Mesendoderm (in vitro differentiated cells): Measurements from ENCODE around the gene CUX1.
A peak's percentile ranks its signal among the peaks of the same experiment; 100 is the strongest.

ENCODE experiments used
- DNase-seq: peaks from one replicate; pipeline ENCODE4 v3.0.0; 2013
- H2AK5ac ChIP-seq: 2 replicates; pipeline ENCODE4 v1.6.1; 2013; ENCODE audit warnings: low read length, inconsistent platforms
- H2BK120ac ChIP-seq: 2 replicates; pipeline ENCODE4 v1.6.1; 2013; ENCODE audit warnings: low read depth, mild to moderate bottlenecking, low read length, moderate library complexity, mixed read lengths
- H2BK15ac ChIP-seq: replicated peaks from 2 replicates; pipeline ENCODE4 v1.6.1; 2013; ENCODE audit warnings: low read depth, mild to moderate bottlenecking, moderate library complexity
- H2BK5ac ChIP-seq: 2 replicates; pipeline ENCODE4 v1.6.1; 2013; ENCODE audit warnings: low read length, inconsistent platforms
- H3K18ac ChIP-seq: 2 replicates; pipeline ENCODE4 v1.6.1; 2013; ENCODE audit warnings: mild to moderate bottlenecking, low read length, mixed read lengths
- H3K23ac ChIP-seq: one replicate; pipeline ENCODE4 v1.6.1; 2013; ENCODE audit warnings: low read length
- H3K27ac ChIP-seq: 2 replicates; pipeline ENCODE4 v1.5.1; 2013; ENCODE audit warnings: low read depth, mild to moderate bottlenecking, inconsistent platforms, low read length, moderate library complexity
- H3K27me3 ChIP-seq: 2 replicates; pipeline ENCODE4 v1.6.1; 2013; ENCODE audit warnings: low read length, control low read depth, mild to moderate bottlenecking, inconsistent platforms; ENCODE audit not compliant: insufficient read depth, poor library complexity
- H3K36me3 ChIP-seq: 2 replicates; pipeline ENCODE4 v1.6.1; 2013; ENCODE audit warnings: low read length, inconsistent platforms; ENCODE audit not compliant: control insufficient read depth, insufficient read depth
- H3K4ac ChIP-seq: one replicate; pipeline ENCODE4 v1.6.1; 2013; ENCODE audit warnings: low read depth, mild to moderate bottlenecking, low read length, moderate library complexity
- H3K4me1 ChIP-seq: 2 replicates; pipeline ENCODE4 v1.6.1; 2013; ENCODE audit warnings: low read depth, low read length, inconsistent platforms; ENCODE audit not compliant: control insufficient read depth
- H3K4me2 ChIP-seq: 2 replicates; pipeline ENCODE4 v1.6.1; 2013; ENCODE audit warnings: low read length
- H3K4me3 ChIP-seq: 2 replicates; pipeline ENCODE4 v1.5.1; 2013; ENCODE audit warnings: mild to moderate bottlenecking, low read length
- H3K56ac ChIP-seq: one replicate; pipeline ENCODE4 v1.6.1; 2013; ENCODE audit warnings: low read length
- H3K79me1 ChIP-seq: 2 replicates; pipeline ENCODE4 v1.6.1; 2013; ENCODE audit warnings: low read length, inconsistent platforms
- H3K79me2 ChIP-seq: 2 replicates; pipeline ENCODE4 v1.6.1; 2013; ENCODE audit warnings: mild to moderate bottlenecking, low read length; ENCODE audit not compliant: control insufficient read depth, insufficient read depth
- H3K9ac ChIP-seq: 2 replicates; pipeline ENCODE4 v1.6.1; 2013; ENCODE audit warnings: low read length, inconsistent platforms
- H4K5ac ChIP-seq: one replicate; pipeline ENCODE4 v1.6.1; 2013; ENCODE audit warnings: low read length
- H4K8ac ChIP-seq: one replicate; pipeline ENCODE4 v1.6.1; 2013; ENCODE audit warnings: low read depth, mild to moderate bottlenecking, control low read depth, low read length, moderate library complexity
- WGBS: extraction: QIAGEN DNeasy Blood & Tissue Kit; methylation state at CpG from one replicate; pipeline ENCODE4 v1.1.7; 2013; ENCODE audit warnings: low lambda C conversion rate, missing lambda C conversion rate; ENCODE audit not compliant: insufficient coverage; ENCODE audit errors: extremely low coverage; 5-methylcytosine and 5-hydroxymethylcytosine counted together

The CUX1 gene

DNA sequence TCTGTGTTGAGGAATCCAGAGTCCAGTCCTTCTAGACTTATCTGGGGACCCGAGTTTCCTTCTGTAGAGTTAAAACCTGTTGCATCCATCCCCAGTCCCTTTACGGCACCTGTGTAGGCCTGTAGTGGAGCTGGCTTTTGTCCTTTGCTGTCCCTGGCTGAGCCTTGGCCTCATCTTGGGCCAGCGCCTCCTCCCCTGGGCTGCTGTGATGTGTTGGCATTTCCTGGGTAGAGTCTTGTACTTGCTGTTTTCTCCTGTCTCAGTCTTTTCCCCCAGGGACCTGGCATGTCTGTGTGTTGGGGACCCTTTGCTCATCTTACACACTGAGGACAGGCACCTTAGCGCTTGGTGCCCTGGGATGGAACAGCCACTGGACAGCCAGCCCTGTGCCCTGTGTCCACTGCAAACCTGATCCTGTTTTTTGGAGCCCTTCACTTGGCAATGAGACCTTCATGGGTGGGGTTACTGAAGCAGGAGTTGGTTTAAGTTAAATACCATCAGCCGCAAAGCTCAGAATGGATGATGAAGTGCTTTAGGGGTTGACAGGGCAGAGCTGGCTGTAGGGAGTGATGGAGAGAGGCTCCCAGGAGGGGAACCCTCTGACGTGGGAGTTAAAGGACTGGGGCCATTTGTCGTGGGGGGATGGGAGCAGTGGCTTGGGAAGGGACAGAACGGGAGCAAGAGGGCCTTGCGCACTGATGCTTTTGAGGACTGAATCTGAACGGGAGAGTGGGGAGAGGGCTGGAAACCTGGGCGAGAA is 50.9 kb downstream of the CUX1 start:
- Histone ChIP-seq H3K18ac (no peak overlapping the region), H3K9ac (no peak overlapping the region), H3K4me1 (peaks cover 15% of the 10 kb centered on the region), H3K79me1 (peaks cover 17% of the 10 kb centered on the region), H4K5ac (no peak overlapping the region), H3K4me2 (no peak overlapping the region), H4K8ac (no peak overlapping the region), H3K27ac (no peak overlapping the region), H3K4me3 (no peak overlapping the region), H3K56ac (peak overlapping the region; percentile 15), H3K36me3 (no peaks in the 10 kb centered on the region), H3K27me3 (no peaks in the 10 kb centered on the region), H2BK15ac (no peak overlapping the region), H2BK5ac (no peak overlapping the region), H2BK120ac (no peak overlapping the region), H3K79me2 (peaks cover 87% of the 10 kb centered on the region), H3K4ac (no peak overlapping the region), H3K23ac (no peak overlapping the region), H2AK5ac (no peak overlapping the region)
- WGBS, result no CpG with 5 or more reads among the region's 11 CpGs
- DNase-seq, result no peak

DNA sequence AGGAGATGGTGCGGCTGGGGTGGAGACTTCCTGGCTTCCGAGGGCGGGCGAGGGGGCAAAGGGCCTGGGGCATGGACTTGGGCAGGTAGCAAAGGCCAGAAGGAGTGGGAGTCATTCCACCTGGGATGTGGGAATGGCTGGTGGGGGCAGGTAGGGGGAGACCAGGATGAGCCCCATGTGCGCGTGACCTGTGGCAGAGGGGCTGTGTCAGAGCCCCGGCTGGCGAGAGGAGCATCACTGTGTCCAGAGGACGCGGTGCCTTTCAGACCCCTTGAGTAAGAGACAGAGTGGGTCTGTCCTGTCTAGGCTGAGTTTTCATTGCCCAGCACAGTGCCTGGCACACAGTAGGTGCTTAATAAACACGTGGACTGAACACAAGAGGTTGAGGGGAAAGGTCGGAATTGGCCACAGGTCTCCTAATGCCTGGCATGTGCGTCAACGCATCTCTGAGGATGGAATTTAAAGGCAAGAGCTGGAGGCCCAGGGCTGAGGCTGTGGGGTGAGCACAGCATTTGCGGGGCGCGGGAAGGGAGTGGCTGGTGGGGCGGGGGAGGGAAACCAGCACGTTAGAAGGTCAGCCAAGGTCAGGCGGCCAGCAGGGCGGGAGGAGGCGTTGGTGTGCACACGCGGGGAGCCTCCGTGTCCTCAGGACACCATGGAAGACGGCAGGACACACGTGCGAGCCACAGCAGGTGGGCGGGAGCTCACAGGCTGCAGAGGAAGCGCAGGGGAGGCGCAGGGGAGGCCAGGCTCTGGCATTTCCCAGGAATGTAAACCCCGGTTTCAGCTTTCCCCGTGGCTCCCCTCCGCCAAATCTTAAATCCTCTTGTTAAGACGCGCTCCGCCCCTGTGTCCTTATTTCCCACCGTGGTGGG is 51.8 kb downstream of the CUX1 start:
- no peak overlapping the region for H3K23ac ChIP-seq
- peaks cover 21% of the 10 kb centered on the region for H3K4me1 ChIP-seq
- H2AK5ac ChIP-seq, result no peak overlapping the region
- H3K36me3 ChIP-seq, result no peaks in the 10 kb centered on the region
- no peak overlapping the region for H4K8ac ChIP-seq
- no peak overlapping the region for H3K4me3 ChIP-seq
- no peak overlapping the region for H4K5ac ChIP-seq
- H2BK120ac ChIP-seq, result no peak overlapping the region
- no peaks in the 10 kb centered on the region for H3K27me3 ChIP-seq
- no peak overlapping the region for H3K9ac ChIP-seq
- no peak overlapping the region for H3K4me2 ChIP-seq
- H3K79me2 ChIP-seq, result peaks cover 87% of the 10 kb centered on the region
- no peak overlapping the region for H3K4ac ChIP-seq
- H3K79me1 ChIP-seq, result peaks cover 15% of the 10 kb centered on the region
- H3K27ac ChIP-seq, result peak overlapping the region; percentile 32
- H2BK5ac ChIP-seq, result peak overlapping the region; percentile 50
- H2BK15ac ChIP-seq, result no peak overlapping the region
- DNase-seq, result peak; percentile 80
- H3K18ac ChIP-seq, result no peak overlapping the region
- WGBS, result no CpG with 5 or more reads among the region's 38 CpGs
- H3K56ac ChIP-seq, result peak overlapping the region; percentile 83

DNA sequence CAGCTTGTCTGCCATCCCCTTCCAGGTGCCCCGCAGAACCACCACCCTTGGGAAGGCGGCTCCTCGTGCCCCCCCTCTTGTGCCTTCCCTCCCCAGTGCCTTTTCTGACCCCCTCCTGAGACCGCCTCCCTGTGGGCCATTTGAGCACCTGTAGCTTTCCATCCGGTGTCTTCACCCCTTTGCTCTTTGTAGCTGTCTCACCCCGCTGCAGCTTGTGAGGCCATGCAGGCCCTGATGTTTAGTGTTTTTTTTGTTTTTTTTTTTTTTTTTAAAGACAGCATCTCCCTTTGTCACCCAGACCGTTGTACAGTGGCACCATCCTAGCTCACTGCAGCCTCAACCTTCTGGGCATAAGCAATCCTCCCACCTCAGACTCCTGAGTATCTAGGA is 52.5 kb downstream of the CUX1 start:
- Histone ChIP-seq H3K27ac (peak overlapping the region; percentile 32), H3K27me3 (no peaks in the 10 kb centered on the region), H3K4me3 (no peak overlapping the region), H3K4me1 (peaks cover 22% of the 10 kb centered on the region), H2BK5ac (peak overlapping the region; percentile 50), H3K56ac (peak overlapping the region; percentile 83), H3K18ac (no peak overlapping the region), H3K4ac (no peak overlapping the region), H3K23ac (no peak overlapping the region), H3K4me2 (no peak overlapping the region), H3K36me3 (no peaks in the 10 kb centered on the region), H2BK120ac (no peak overlapping the region), H3K79me1 (peaks cover 18% of the 10 kb centered on the region), H2BK15ac (no peak overlapping the region), H3K9ac (peak overlapping the region; percentile 5), H4K5ac (no peak overlapping the region), H2AK5ac (no peak overlapping the region), H4K8ac (no peak overlapping the region), H3K79me2 (peaks cover 91% of the 10 kb centered on the region)
- DNase-seq, result no peak
- WGBS, result no CpG with 5 or more reads among the region's 7 CpGs

DNA sequence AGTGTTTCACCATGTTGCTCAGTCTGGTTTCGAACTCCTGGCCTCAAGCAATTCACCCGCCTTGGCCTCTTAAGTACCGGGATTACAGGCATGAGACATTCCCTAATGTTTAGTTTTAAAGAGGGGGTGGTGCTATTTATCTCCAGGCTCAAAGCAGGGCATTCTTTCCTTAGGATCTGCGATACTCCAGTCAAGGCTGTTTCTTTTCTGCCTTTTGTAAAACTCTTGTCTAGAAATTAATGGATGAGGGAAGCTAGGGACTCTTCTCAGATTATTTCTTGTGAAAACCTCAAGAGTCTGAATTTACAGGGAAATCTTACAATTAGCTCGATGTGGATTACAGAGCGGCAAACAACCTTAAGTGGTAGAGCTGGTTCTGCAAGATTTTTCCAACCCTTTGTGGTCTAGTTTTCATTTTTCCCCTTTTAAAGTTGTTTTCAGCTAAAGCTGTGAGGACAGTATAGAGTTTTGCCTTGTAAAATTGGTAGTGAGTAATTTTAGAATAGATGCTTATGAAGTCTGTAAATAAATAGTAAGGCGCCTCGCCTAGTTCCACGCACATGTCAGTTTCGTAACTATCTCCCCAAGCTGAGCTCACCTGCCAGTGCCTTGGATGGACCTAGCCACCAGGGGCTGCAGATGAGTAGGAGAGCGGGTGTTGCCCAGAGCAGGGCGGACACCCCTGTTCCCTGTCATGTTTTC is 53.1 kb downstream of the CUX1 start:
- H4K8ac ChIP-seq, result no peak overlapping the region
- H2AK5ac ChIP-seq, result no peak overlapping the region
- H3K23ac ChIP-seq, result no peak overlapping the region
- peaks cover 91% of the 10 kb centered on the region for H3K79me2 ChIP-seq
- no peak overlapping the region for H3K18ac ChIP-seq
- H3K4me3 ChIP-seq, result no peak overlapping the region
- H2BK120ac ChIP-seq, result no peak overlapping the region
- WGBS, result no CpG with 5 or more reads among the region's 12 CpGs
- H3K4ac ChIP-seq, result no peak overlapping the region
- no peaks in the 10 kb centered on the region for H3K27me3 ChIP-seq
- H3K4me2 ChIP-seq, result peak overlapping the region; percentile 13
- peaks cover 23% of the 10 kb centered on the region for H3K4me1 ChIP-seq
- peak overlapping the region; percentile 52 for H3K56ac ChIP-seq
- peak overlapping the region; percentile 5 for H3K9ac ChIP-seq
- H3K27ac ChIP-seq, result peak overlapping the region; percentile 41
- no peaks in the 10 kb centered on the region for H3K36me3 ChIP-seq
- peak; percentile 86 for DNase-seq
- H2BK5ac ChIP-seq, result no peak overlapping the region
- no peak overlapping the region for H2BK15ac ChIP-seq
- no peak overlapping the region for H4K5ac ChIP-seq
- H3K79me1 ChIP-seq, result peaks cover 14% of the 10 kb centered on the region

DNA sequence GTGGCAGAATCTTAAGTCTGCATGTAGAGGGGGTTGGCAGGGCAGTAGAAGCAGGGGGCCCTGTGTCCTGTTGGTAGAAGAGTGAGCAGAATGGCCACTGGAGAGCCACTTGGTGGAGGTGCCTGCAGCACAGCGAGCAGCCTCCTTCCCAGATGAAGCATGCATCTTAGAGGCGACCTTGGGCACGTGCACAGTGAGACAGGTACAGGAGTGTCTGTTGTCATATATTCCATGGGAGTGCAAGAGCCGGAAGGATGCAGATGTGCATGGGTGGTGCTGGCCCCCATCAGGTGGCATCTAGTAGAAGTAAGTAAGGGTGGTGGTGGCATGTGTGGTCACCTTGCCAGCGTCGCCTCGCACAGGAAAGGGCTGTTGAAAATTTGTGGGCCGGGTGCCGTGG is 53.9 kb downstream of the CUX1 start:
- Histone ChIP-seq H3K23ac (no peak overlapping the region), H4K8ac (no peak overlapping the region), H3K4ac (no peak overlapping the region), H2BK5ac (no peak overlapping the region), H3K79me1 (peaks cover 14% of the 10 kb centered on the region), H3K56ac (no peak overlapping the region), H4K5ac (no peak overlapping the region), H2BK120ac (no peak overlapping the region), H3K27me3 (no peaks in the 10 kb centered on the region), H3K4me3 (no peak overlapping the region), H3K18ac (no peak overlapping the region), H3K9ac (no peak overlapping the region), H3K79me2 (peaks cover 90% of the 10 kb centered on the region), H2BK15ac (no peak overlapping the region), H3K4me2 (no peak overlapping the region), H3K36me3 (no peaks in the 10 kb centered on the region), H3K4me1 (peaks cover 23% of the 10 kb centered on the region), H3K27ac (no peak overlapping the region), H2AK5ac (no peak overlapping the region)
- no CpG with 5 or more reads among the region's 9 CpGs for WGBS
- DNase-seq, result no peak
